ENCODE data around the gene SCN10A. TPM values are rescaled to one million over a fixed set of nuclear protein-coding genes. Genes with fewer than 3 reads are reported as not detected.

SCN10A gene
- polyA plus RNA-seq, 2 of the 4 experiments (the other 2 are of a cell fraction) = not detected

GRCh38 chr3:38793721-38794120 is 22.3 kb downstream of the SCN10A start:
- ChIA-PET POLR2A (no interaction called here), CTCF (no interaction called here)
- H3K4me3 ChIP-seq = no peak overlapping the region
- WGBS (ENCODE audit: missing lambda C conversion rate) = 34% methylated on average over 8 of the region's 8 CpGs
- H3K27ac ChIP-seq = no peak overlapping the region
- no peak for ATAC-seq
- no peaks in the 10 kb centered on the region for H3K4me1 ChIP-seq
- DNase-seq (ENCODE audit: low read depth in 1 of 2, low spot score in 1 of 2) = no peak
- no peak for FAIRE-seq
- H3K4me2 ChIP-seq = no peak overlapping the region
- TF ChIP-seq CHD4 (IDR thresholded peaks at IDR 0.05; ENCODE audit: borderline replicate concordance) = no peak
- no peak for TF ChIP-seq EHF (CRISPR knock-in tag; IDR thresholded peaks at IDR 0.05)
- TF ChIP-seq EHMT2 (IDR thresholded peaks at IDR 0.05; ENCODE audit: low read depth) = no peak
- no peak for TF ChIP-seq USF2 (IDR thresholded peaks at IDR 0.05)
- no peak for TF ChIP-seq RCOR1 (IDR thresholded peaks at IDR 0.05; ENCODE audit: low read depth, low read length)
- no peak for TF ChIP-seq TFCP2L1 (CRISPR knock-in tag; IDR thresholded peaks at IDR 0.05)
- H3K9me3 ChIP-seq = no peaks in the 10 kb centered on the region

GRCh38 chr3:38792983-38793382 is 23.0 kb downstream of the SCN10A start:
- H3K4me2 ChIP-seq = no peak overlapping the region
- DNase-seq (ENCODE audit: low read depth in 1 of 2, low spot score in 1 of 2) (no peak), ATAC-seq (no peak), FAIRE-seq (no peak)
- no peak overlapping the region for H3K27ac ChIP-seq
- ChIA-PET POLR2A (no interaction called here), CTCF (no interaction called here)
- no peaks in the 10 kb centered on the region for H3K4me1 ChIP-seq
- 0% methylated on average over 1 of the region's 1 CpG for WGBS (ENCODE audit: missing lambda C conversion rate)
- no peak overlapping the region for H3K4me3 ChIP-seq
- no peak for TF ChIP-seq SREBF2 (IDR thresholded peaks at IDR 0.05)
- no peak for TF ChIP-seq CBX2 (IDR thresholded peaks at IDR 0.05; ENCODE audit: borderline replicate concordance, low read depth)
- TF ChIP-seq EHMT2 (IDR thresholded peaks at IDR 0.05; ENCODE audit: low read depth) = no peak
- TF ChIP-seq PHF8 (IDR thresholded peaks at IDR 0.05; ENCODE audit: borderline replicate concordance, low read depth) = no peak
- no peak for TF ChIP-seq HOXA7 (CRISPR knock-in tag; IDR thresholded peaks at IDR 0.05)
- TF ChIP-seq JUNB (IDR thresholded peaks at IDR 0.05) = no peak
- TF ChIP-seq ZSCAN20 (CRISPR knock-in tag; IDR thresholded peaks at IDR 0.05) = no peak
- no peak for TF ChIP-seq KDM1A (IDR thresholded peaks at IDR 0.05; ENCODE audit: low read depth)
- H3K9me3 ChIP-seq = no peaks in the 10 kb centered on the region

GRCh38 chr3:38782148-38782547 is 33.9 kb downstream of the SCN10A start:
- H3K27ac ChIP-seq = no peak overlapping the region
- FAIRE-seq (no peak), ATAC-seq (no peak), DNase-seq (ENCODE audit: low read depth in 1 of 2, low spot score in 1 of 2) (no peak)
- no peak overlapping the region for H3K4me2 ChIP-seq
- TF ChIP-seq JUNB (IDR thresholded peaks at IDR 0.05) (no peak), PBX3 (IDR thresholded peaks at IDR 0.05) (no peak), KDM5A (IDR thresholded peaks at IDR 0.05) (no peak), HES2 (IDR thresholded peaks at IDR 0.05) (no peak), E2F6 (IDR thresholded peaks at IDR 0.05; ENCODE audit: borderline replicate concordance, low read depth) (no peak), CHD2 (IDR thresholded peaks at IDR 0.05; ENCODE audit: low read length, partially characterized antibody) (no peak), ZC3H11A (IDR thresholded peaks at IDR 0.05) (no peak), RCOR1 (IDR thresholded peaks at IDR 0.05; ENCODE audit: low read depth, low read length) (no peak), HDAC2 (IDR thresholded peaks at IDR 0.05) (no peak), SREBF2 (IDR thresholded peaks at IDR 0.05) (no peak), CTCF (IDR thresholded peaks at IDR 0.05) (no peak), RARB (CRISPR knock-in tag; IDR thresholded peaks at IDR 0.05) (no peak), NFE2L2 (conservative IDR thresholded peaks at IDR 0.05; ENCODE audit: low read length) (no peak), FOSB (CRISPR knock-in tag; IDR thresholded peaks at IDR 0.05) (no peak), EP300 (IDR thresholded peaks at IDR 0.05) (no peak), CBX8 (IDR thresholded peaks at IDR 0.05) (no peak), RFX5 (IDR thresholded peaks at IDR 0.05) (no peak), KDM1A (IDR thresholded peaks at IDR 0.05; ENCODE audit: low read depth) (no peak)
- WGBS (ENCODE audit: missing lambda C conversion rate) = 4% methylated on average over 4 of the region's 4 CpGs
- H3K9me3 ChIP-seq = no peaks in the 10 kb centered on the region
- no peaks in the 10 kb centered on the region for H3K4me1 ChIP-seq
- ChIA-PET CTCF (interaction anchor here (1.5 kb wide), 1 partner anchor 62 kb away, joined by 3 read pairs; no protein-coding TSS in a partner anchor), POLR2A (no interaction called here)
- H3K4me3 ChIP-seq = no peak overlapping the region

All from A549 (cell line).